Calu3 (cell line): ENCODE data around the gene MAK. TPM values are rescaled to one million over a fixed set of nuclear protein-coding genes. Genes with fewer than 3 reads are reported as not detected.
A peak's percentile ranks its signal among the peaks of the same experiment; 100 is the strongest.

ENCODE experiments used
- BruUV-seq: library from RNA; stranded (reverse); fragments of 400-500 nt; replicated peaks from 2 replicates; lab custom pipeline; 2021; lab: Mats Ljungman, UMichigan
- CTCF ChIA-PET: fragments of 300-600 bp; sonication (Branson Sonifier 250); formaldehyde crosslinking; loops from one replicate; lab custom pipeline; 2022; ENCODE audit warnings: antibody characterized with exemption; lab: Charles Lee
- DNase-seq: peaks from one replicate; pipeline ENCODE4 v3.0.0; 2022
- H3K27ac Mint-ChIP-seq: one replicate; pipeline ENCODE4 v1.8.0; 2022; ENCODE audit warnings: mixed read lengths; ENCODE audit not compliant: unreplicated experiment
- H3K27me3 Mint-ChIP-seq: one replicate; pipeline ENCODE4 v1.8.0; 2022; ENCODE audit warnings: mixed read lengths; ENCODE audit not compliant: unreplicated experiment
- H3K36me3 Mint-ChIP-seq: one replicate; pipeline ENCODE4 v1.8.0; 2022; ENCODE audit warnings: mild to moderate bottlenecking, moderate library complexity, mixed read lengths; ENCODE audit not compliant: insufficient read depth, unreplicated experiment
- H3K4me1 Mint-ChIP-seq: one replicate; pipeline ENCODE4 v1.8.0; 2022; ENCODE audit warnings: mild to moderate bottlenecking, low read depth, mixed read lengths; ENCODE audit not compliant: unreplicated experiment
- H3K4me3 Mint-ChIP-seq: one replicate; pipeline ENCODE4 v1.8.0; 2022; ENCODE audit warnings: mild to moderate bottlenecking, low read depth, moderate library complexity, mixed read lengths; ENCODE audit not compliant: unreplicated experiment
- H3K9me3 Mint-ChIP-seq: one replicate; pipeline ENCODE4 v1.8.0; 2022; ENCODE audit warnings: low read depth, mixed read lengths; ENCODE audit not compliant: unreplicated experiment
- intact Hi-C: fragments of 100-400 bp; cut with micrococcal nuclease; formaldehyde crosslinking; loops from one replicate; pipeline ENCODE4 v1.10.0; 2022; ENCODE audit not compliant: unreplicated experiment
- total RNA-seq: library from RNA; stranded (reverse); gene quantifications from 2 replicates; pipeline ENCODE4 v1.2.3, GENCODE V29; 2022
- TF ChIP-seq, protein P1 (sequence below): fragments of 200-600 bp; IDR thresholded peaks from one replicate; pipeline ENCODE4 v1.8.0; 2022; ENCODE audit warnings: antibody characterized with exemption; ENCODE audit not compliant: unreplicated experiment

The MAK gene
- total RNA-seq, 1 experiment from 2014 or later = 0.35 TPM

DNA sequence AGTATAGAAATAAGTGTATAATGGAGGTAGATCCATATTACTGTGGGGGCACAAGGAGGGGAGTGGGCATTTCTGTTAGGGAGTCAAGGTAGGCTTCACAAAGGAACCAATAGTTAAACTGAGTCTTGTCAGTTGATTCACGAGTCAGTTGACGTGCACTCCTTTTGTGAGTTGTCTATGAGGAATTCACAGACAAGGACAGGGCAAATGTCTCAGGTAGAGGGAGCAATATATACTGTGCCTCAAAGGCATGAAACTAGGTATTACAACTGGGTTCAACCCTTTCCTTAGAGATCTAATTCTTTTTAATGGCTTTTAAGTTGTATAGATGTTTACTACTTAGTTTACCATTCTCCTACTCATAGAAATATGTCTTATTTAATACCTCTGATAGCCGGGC is 104.5 kb downstream of the MAK start:
- H3K36me3 Mint-ChIP-seq = no peaks in the 10 kb centered on the region
- H3K27me3 Mint-ChIP-seq = no peaks in the 10 kb centered on the region
- H3K27ac Mint-ChIP-seq = peak overlapping the region; percentile 36
- DNase-seq = no peak
- intact Hi-C loops = no loop called here
- TF ChIP-seq, protein P1, sequence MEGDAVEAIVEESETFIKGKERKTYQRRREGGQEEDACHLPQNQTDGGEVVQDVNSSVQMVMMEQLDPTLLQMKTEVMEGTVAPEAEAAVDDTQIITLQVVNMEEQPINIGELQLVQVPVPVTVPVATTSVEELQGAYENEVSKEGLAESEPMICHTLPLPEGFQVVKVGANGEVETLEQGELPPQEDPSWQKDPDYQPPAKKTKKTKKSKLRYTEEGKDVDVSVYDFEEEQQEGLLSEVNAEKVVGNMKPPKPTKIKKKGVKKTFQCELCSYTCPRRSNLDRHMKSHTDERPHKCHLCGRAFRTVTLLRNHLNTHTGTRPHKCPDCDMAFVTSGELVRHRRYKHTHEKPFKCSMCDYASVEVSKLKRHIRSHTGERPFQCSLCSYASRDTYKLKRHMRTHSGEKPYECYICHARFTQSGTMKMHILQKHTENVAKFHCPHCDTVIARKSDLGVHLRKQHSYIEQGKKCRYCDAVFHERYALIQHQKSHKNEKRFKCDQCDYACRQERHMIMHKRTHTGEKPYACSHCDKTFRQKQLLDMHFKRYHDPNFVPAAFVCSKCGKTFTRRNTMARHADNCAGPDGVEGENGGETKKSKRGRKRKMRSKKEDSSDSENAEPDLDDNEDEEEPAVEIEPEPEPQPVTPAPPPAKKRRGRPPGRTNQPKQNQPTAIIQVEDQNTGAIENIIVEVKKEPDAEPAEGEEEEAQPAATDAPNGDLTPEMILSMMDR = no peak
- H3K4me1 Mint-ChIP-seq = no peaks in the 10 kb centered on the region
- no peak overlapping the region for H3K4me3 Mint-ChIP-seq
- CTCF ChIA-PET = no interaction called here
- no peaks in the 10 kb centered on the region for H3K9me3 Mint-ChIP-seq
- BruUV-seq = no TSS peak

DNA sequence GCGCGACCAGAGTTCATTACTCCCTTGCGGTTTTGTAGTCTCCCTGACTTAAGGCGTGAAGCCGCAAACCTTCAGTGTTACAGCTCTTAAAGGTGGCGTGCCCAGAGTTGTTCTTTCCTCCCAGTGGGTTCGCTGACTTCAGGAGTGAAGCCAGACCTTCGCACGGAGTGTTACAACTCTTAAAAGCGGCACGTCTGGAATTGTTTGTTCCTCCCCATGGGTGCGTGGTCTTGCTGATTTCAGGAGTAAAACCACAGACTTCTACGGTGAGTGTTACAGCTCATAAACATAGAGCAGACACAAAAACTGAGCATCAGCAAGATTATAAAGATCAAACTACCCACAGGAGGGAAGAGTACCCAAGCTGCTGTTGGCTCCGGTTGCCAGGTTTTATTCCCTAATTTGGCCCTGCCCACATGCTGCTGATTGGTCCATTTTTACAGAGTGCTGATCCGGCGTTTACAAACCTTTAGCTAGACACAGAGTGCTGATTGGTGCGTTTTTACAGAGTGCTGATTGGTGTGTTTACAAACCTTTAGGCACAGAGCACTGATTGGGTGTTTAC is 105.1 kb downstream of the MAK start:
- Mint-ChIP-seq H3K4me3 (no peak overlapping the region), H3K36me3 (no peaks in the 10 kb centered on the region), H3K27ac (no peak overlapping the region), H3K4me1 (no peaks in the 10 kb centered on the region), H3K9me3 (no peaks in the 10 kb centered on the region), H3K27me3 (no peaks in the 10 kb centered on the region)
- BruUV-seq = no TSS peak
- intact Hi-C loops = no loop called here
- DNase-seq = no peak
- TF ChIP-seq, protein P1 = no peak
- CTCF ChIA-PET = no interaction called here

DNA sequence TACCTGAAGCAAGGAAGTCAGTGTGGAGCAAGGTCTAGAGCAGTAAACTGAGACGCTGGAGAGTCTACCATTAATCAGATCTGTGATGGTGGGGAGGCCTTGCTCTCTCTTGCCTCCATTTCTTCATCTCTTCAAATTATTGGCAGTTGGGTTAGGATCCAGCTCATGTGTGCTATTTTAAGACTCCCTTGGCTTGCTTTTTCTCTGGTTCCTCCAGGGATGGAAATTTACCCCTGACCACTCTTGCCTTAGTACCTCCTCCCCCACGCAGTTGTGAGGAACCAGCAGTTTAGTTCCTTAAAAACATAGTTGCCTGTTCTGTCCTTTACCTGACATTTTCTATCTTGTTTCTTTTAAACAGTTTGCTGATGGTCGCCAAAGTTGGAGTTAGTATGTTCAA is 108.1 kb downstream of the MAK start:
- H3K36me3 Mint-ChIP-seq = peaks cover 3% of the 10 kb centered on the region
- H3K4me3 Mint-ChIP-seq = no peak overlapping the region
- CTCF ChIA-PET = no interaction called here
- no peak overlapping the region for H3K27ac Mint-ChIP-seq
- H3K9me3 Mint-ChIP-seq = no peaks in the 10 kb centered on the region
- intact Hi-C loops = no loop called here
- BruUV-seq = no TSS peak
- no peaks in the 10 kb centered on the region for H3K4me1 Mint-ChIP-seq
- H3K27me3 Mint-ChIP-seq = no peaks in the 10 kb centered on the region
- DNase-seq = no peak
- TF ChIP-seq, protein P1 = no peak

DNA sequence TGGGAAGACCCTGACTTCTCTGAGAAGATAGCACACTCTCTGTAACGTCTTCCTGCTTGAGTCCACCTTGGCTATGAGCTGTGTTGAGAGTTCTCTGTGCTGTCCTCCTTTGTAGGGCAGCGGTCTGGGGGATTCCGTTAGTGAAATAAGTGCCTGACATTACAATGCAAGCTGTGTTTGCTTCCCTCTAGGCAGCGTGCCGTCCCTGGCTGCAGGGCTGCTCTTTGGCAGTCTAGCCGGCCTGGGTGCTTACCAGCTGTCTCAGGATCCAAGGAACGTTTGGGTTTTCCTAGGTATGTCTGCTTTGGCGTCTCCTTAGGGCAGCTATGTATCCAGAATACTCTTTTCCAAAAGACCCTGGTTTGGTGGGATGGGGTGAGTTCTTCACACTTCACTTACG is 112.6 kb downstream of the MAK start:
- peaks cover 20% of the 10 kb centered on the region for H3K36me3 Mint-ChIP-seq
- H3K4me1 Mint-ChIP-seq = peaks cover 9% of the 10 kb centered on the region
- BruUV-seq = no TSS peak
- no peak overlapping the region for H3K4me3 Mint-ChIP-seq
- TF ChIP-seq, protein P1 = no peak
- no peaks in the 10 kb centered on the region for H3K9me3 Mint-ChIP-seq
- H3K27ac Mint-ChIP-seq = no peak overlapping the region
- no peaks in the 10 kb centered on the region for H3K27me3 Mint-ChIP-seq
- CTCF ChIA-PET = no interaction called here
- intact Hi-C loops = no loop called here
- no peak for DNase-seq
